Cerebellar cortex (tissue), 1 donor: Measurements from ENCODE around the gene OR2T11.
"Not testable (repeated sequence)": the region's sequence is repeated elsewhere in the genome, so short reads cannot be mapped to it uniquely, and the experiment has no call there.

Experiments
- DNase-seq: peaks from one replicate; pipeline ENCODE4 v3.0.0-alpha.2; 2015; ENCODE audit warnings: low spot score

The OR2T11 gene

GRCh38 chr1:248618878-248619277 lies 16.0 kb downstream of the OR2T11 start:
- DNase-seq = peak; percentile 44

DNA sequence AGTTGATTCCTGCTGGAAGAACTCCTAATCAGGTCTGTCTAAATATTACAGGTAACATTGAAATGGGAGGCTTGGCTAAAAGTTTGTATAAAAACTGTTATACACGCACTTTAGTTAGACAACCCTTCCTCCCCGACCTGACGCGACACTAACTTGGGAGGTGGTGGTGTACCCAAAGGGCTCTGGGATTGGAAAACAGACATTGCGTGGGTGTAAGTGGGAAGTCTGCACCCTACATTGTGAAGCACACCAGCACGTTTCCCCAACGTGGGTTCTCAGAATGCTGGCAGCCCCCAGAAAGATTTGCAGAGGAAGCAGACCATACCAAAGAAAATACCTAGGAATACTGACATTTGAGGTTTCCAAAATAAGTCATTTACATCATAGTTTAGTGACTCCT lies 16.8 kb downstream of the OR2T11 start:
- DNase-seq = no peak

DNA sequence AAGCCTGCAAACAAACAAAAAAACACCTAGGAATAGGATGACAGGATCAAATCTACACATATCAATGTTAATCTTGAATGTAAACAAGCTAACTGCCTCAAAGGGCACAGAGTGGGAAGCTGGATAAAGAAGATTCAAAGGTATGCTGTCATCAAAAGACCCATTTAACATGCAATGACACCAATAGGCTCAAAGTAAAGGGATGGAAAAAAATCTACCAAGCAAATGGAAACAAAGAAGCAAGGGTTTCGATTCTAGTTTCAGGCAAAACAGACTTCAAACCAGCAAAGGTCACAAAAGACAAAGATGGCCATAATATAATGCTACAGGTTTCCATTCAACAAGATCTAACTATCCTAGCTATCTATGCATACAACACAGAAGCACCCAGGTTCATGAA lies 21.1 kb downstream of the OR2T11 start:
- DNase-seq = no peak

- DNase-seq = no peak
Measured at GRCh38 chr1:248611883-248612414, 22.9 kb downstream of the OR2T11 start.

DNA sequence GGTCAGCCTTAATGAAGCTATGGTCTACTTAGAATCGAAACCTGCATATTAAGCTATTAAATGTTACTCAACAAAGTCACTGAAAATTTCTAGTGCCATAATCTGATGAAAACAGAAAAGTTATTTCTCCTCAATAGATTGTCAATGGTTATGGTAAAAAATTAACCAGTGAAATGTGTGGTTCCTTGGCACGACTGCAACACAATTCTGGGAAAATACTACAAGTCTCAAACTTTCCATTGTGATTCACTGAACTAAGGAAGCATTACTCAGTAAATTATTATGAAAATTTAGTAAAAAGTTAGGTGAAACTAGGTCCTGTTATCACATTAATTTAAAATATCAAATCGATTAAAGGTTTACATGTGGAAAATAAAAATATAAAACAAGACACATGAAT lies 24.6 kb downstream of the OR2T11 start:
- no peak for DNase-seq

GRCh38 chr1:248599396-248599795 lies 35.5 kb downstream of the OR2T11 start:
- DNase-seq = no peak

GRCh38 chr1:248597589-248597988 lies 37.3 kb downstream of the OR2T11 start, which contains the start of gene OR2T10:
Gene OR2T10, minus strand, starts transcription at chr1:248597700. Its CDS starts 3,932 bp downstream, at chr1:248593768.
- DNase-seq = no peak

GRCh38 chr1:248596615-248597014 lies 38.3 kb downstream of the OR2T11 start:
- DNase-seq = no peak

DNA sequence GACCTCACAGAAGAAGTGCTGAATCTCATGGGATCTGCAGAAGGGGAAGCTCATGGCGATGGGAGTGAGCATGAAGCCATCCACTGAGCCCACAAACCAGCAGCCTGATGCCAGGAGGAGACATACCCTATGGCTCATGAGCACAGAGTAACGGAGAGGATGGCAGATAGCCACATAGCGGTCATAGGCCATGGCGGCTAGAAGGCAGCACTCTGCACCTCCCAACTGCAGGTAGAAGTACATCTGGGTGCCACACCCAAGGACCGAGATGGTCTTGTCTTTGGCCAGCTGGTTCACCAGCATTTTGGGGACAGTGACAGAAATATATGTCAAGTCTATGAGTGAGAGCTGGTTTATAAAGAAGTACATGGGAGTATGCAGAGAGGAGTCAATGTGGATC lies 41.7 kb downstream of the OR2T11 start:
- no peak for DNase-seq

DNA sequence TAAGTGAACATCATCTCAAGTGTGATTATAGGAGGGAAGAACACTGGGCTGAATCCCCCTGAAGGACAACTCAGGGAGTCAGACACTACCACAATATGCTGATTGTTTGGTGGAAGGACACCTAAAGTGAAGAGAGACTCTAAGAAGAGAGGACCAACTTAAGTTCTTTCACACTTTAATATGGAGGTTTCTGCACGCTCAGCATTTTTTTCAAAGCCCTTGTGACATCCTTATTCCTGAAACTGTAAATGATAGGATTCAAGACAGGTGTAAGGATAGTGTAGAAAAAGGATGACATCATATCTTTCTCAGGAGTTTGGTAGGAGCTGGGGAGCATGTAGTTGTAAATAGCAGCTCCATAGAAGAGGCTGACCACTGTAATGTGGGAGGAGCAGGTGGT lies 42.2 kb downstream of the OR2T11 start:
- no peak for DNase-seq

- no peak for DNase-seq
Measured at GRCh38 chr1:248590055-248590454, 44.8 kb downstream of the OR2T11 start.

DNA sequence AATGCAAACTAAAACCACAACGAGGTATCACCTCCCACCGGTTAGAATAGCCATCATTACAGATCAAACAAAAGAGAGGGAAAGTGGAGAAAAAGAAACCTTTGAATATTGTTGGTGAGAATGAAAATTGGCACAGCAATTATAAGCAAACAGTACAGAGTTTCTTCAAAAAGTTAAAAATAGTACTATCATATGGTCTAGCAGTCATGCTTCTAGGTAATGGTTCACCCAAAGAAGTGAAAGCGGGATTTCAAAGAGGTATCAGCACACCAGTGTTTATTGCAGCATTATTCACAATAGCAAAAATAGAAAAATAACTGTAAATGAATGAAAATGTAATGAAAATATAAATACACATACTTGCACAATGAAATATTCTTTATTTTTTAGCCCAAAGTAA lies 45.6 kb downstream of the OR2T11 start:
- no peak for DNase-seq

- no peak for DNase-seq
Measured at GRCh38 chr1:248585266-248585665, 49.6 kb downstream of the OR2T11 start.

DNA sequence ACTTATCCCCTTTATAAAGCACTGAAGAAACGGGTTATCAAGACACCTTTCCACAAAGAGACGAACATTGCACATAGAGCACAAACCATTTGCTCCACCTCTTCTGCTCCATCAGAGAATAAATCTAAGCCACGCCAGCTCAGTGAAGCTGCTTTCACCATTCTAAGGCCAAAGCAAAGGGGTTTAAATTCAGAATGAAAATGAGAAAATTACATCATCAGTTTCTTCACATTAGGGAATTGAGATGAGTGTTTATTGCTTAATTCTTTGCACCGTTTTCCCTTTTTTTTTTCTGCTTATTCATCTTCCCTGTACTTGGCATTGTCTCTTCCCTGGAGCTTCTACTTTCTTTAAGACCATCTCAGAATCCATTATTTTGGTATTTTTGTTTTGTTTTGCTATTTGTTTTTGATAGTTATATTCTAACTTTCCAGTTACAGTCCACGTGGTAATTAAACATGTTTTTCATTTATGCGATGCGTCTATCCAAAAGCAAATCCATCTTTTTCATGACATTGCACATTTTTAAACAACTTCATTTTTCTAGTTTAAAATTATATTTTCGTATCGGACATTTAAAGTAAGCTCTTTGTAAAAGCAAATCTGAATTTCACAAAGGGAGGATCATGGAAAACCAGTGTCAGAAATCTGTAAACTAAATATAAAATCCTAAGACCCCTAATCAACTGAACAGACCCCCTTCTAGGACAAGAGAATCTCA lies 58.5 kb downstream of the OR2T11 start:
- DNase-seq = no peak

GRCh38 chr1:248574657-248575056 lies 60.2 kb downstream of the OR2T11 start, which contains the start of gene OR2T34:
Gene OR2T34, minus strand, starts transcription at chr1:248574757. Its CDS starts 0 bp downstream, at chr1:248574757.
- not testable (repeated sequence) for DNase-seq

DNA sequence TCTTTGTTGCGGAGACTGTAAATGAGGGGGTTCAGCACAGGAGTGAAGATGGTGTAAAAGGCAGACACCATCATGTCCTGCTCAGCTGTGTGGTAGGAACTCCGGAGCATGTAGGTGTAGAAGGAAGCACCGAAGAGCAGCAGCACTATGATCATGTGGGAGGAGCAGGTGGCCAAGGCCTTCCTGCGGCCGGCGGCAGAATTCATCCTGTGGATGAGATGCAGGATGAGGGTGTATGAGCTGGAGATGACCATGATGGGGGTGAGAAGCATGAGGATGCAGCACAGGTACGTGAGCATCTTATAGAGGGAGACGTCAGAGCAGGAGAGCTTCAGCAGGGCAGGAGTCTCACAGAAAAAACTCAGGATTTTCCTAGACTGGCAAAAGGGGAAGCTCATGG lies 61.0 kb downstream of the OR2T11 start:
- DNase-seq = not testable (repeated sequence)
